Mammary epithelial cell (primary cell): Measurements from ENCODE around the gene RSPO1.

Source experiments
- CTCF ChIP-seq, 2 donors: IDR thresholded peaks in 1 of 2; conservative IDR thresholded peaks in 1 of 2; 2 replicates each; pipeline ENCODE4 v1.5.1; 2011 to 2012; ENCODE audit warnings: inconsistent platforms in 2 of 2, low read length in 2 of 2, mild to moderate bottlenecking in 2 of 2, control low read depth in 1 of 2, low read depth in 1 of 2; ENCODE audit not compliant: insufficient read depth in 1 of 2; ENCODE audit errors: extremely low read depth in 1 of 2
- EZH2 ChIP-seq: IDR thresholded peaks from 2 replicates; pipeline ENCODE4 v1.6.1; 2012; ENCODE audit warnings: low read length, inconsistent platforms, borderline replicate concordance

GRCh38 chr1:37662031-37662755, 27.5 kb upstream of the RSPO1 start:
- no peak for TF ChIP-seq CTCF (conservative IDR thresholded peaks at IDR 0.05 in 1 of 2, IDR thresholded peaks at IDR 0.05 in 1 of 2; ENCODE audit: extremely low read depth in 1 of 2, insufficient read depth in 1 of 2, low read depth in 1 of 2, low read length in 2 of 2)
- TF ChIP-seq EZH2, result no peak
